Muscle of back (tissue), 11 donors: ENCODE measurements around the gene DAPK2. TPM values are rescaled to one million over a fixed set of nuclear protein-coding genes. Genes with fewer than 3 reads are reported as not detected.
A peak's percentile ranks its signal among the peaks of the same experiment; 100 is the strongest.
"Not testable (repeated sequence)": the region's sequence is repeated elsewhere in the genome, so short reads cannot be mapped to it uniquely, and the experiment has no call there.

Experiments
- DNase-seq, 3 donors: peaks; one replicate each; pipeline versions ENCODE4 v3.0.0 to v3.0.0-alpha.2; 2013
- polyA plus RNA-seq, 10 donors: library from polyadenylated mRNA; unstranded; fragments of 120-200 nt; gene quantifications; one replicate each; pipeline ENCODE4 v1.2.1, GENCODE V29; 2013; ENCODE audit not compliant: insufficient read length in 10 of 10

DAPK2 gene
- polyA plus RNA-seq, 10 donors = 2.3 to 5.6 (median 3.4) TPM

- peak in 1 of 3 donors; percentile 68 for DNase-seq
Measured at GRCh38 chr15:63973212-63974009, 72.9 kb downstream of the DAPK2 start.

- DNase-seq = no peak
Measured at GRCh38 chr15:63972801-63973200, 73.5 kb downstream of the DAPK2 start.

- DNase-seq = no peak
Measured at GRCh38 chr15:63971904-63972303, 74.4 kb downstream of the DAPK2 start.

DNA sequence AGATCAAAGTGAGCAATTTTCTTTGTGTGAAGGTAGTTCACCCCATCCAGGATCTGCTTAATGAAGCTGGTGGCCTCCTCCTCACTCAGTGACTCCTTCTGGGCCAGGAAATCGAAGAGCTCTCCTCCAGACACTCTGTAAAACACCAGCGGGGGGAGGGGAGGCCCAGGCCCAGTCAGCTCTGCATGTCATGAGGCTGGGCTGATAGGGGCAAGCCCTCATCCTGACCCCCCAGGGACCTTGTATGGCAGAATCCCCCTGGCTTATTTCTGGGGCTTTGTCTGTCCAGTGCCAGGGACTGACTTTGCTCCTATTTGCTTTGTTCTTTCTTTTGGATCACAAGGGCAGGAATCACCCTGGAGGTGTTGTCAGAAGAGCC is 74.9 kb downstream of the DAPK2 start:
- no peak for DNase-seq

GRCh38 chr15:63970621-63971426 is 75.5 kb downstream of the DAPK2 start:
- DNase-seq = peak in 1 of 3 donors; percentile 45

- DNase-seq = no peak
Measured at GRCh38 chr15:63969652-63970421, 76.4 kb downstream of the DAPK2 start.

GRCh38 chr15:63968700-63969099 is 77.6 kb downstream of the DAPK2 start:
- DNase-seq = no peak

DNA sequence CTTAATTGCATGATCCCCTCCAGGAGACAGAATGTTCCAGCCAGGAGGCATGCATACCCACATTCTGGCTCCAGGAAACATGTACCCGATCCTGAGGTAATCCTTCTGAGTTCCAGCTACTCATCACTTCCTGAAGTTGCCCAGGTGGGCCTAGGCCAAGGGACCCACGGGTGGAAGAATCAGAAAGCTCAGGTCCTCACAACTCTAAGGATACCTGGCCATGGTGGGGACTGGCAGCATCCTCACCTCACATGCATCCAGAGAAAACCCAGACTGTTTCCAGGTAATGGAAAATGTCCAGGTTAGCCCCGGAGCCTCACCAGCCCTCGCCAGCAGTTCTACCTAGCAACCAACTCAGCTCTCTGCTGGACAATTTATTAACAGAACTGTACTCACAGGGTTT is 78.2 kb downstream of the DAPK2 start:
- no peak for DNase-seq

DNA sequence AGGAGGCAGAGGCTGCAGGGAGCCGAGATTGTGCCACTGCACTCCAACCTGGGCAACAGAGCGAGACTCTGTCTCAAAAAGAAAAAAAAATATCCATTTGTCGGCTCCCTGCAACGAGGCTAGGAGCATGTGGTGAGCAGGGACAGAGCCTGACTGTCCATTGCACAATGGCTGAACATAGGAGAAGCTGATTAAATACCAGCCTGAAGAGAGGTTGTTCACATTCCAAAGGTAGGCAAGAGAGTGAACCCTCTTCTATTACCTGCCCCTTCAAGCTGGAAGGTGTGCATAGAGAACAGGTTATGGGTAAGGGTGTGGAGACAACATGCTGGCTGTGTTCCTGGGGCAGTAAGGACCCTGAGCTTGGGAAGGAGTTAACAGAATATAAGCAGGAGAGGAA is 78.7 kb downstream of the DAPK2 start:
- DNase-seq = no peak

DNA sequence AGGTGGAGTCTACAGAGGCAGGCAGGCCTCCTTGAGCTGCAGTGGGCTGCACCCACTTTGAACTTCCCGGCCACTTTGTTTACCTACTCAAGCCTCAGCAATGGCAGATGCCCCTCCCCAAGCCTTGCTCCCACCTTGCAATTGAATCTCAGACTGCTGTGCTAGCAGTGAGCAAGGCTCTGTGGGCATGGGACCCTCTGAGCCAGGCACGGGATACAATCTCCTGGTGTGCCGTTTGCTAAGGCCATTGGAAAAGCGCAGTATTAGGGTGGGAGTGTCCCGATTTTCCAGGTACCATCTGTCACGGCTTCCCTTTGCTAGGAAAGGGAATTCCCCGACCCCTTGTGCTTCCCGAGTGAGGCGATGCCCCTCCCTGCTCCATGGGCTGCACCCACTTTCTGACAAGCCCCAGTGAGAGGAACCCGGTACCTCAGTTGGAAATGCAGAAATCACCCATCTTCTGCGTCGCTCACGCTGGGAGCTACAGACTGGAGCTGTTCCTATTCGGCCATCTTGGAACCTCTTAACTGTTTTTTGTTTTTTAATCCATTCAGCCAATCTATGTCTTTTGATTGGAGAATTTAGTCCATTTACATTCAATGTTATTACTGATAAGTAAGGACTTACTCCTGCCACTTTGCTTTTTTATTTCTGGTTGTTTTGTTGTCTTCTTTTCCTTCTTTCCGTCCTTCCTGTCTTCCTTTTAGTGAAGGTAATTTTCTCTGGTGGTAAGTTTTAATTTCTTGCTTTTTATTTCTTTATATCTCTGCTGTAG is 83.2 kb downstream of the DAPK2 start:
- not testable (repeated sequence) for DNase-seq

GRCh38 chr15:63953524-63953923 is 92.8 kb downstream of the DAPK2 start:
- no peak for DNase-seq

DNA sequence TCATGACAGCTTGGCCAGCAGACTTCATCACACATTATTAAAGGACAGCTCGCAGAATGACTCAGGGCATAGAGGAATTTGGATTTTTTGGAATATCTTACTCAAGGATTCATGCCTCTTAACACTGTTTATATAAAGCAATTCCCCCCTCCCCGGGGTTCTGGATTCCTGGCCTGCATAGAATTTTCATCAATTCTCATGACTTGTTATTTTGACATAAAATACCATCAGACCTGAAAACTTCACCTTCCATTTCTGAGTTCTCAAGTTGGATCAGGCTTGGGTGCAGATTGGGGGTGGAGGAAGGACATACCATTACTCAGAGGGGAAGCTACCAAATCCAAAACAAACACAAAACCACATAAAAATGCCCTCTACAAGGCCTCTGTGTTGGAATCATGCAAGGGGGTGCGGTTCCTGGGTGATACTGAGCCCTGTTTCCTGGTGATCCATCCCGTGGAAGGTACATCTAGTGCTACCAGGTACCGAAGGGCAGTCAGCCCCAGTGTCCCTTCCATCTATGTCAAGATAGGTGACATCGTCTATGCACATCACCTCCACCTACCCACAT is 95.3 kb downstream of the DAPK2 start:
- DNase-seq = peak in 1 of 3 donors; percentile 74

- DNase-seq = no peak
Measured at GRCh38 chr15:63948971-63949370, 97.3 kb downstream of the DAPK2 start.

- no peak for DNase-seq
Measured at GRCh38 chr15:63948436-63948835, 97.8 kb downstream of the DAPK2 start.

GRCh38 chr15:63947228-63947627 is 99.1 kb downstream of the DAPK2 start:
- DNase-seq = no peak

- no peak for DNase-seq
Measured at GRCh38 chr15:63946524-63947065, 99.7 kb downstream of the DAPK2 start.

- no peak for DNase-seq
Measured at GRCh38 chr15:63945838-63946298, 100.4 kb downstream of the DAPK2 start.

- DNase-seq = peak; percentile 18 to 68 (median 51)
Measured at GRCh38 chr15:63945007-63945788, 101.1 kb downstream of the DAPK2 start.

GRCh38 chr15:63944681-63944955 is 101.7 kb downstream of the DAPK2 start:
- no peak for DNase-seq
